Loucy (cell line): Measurements from ENCODE around the gene NFATC1.

Experiments
- EZH2phosphoT487 ChIP-seq: fragments of 200-600 bp; IDR thresholded peaks from 2 replicates; pipeline ENCODE4 v1.6.1; 2018; ENCODE audit warnings: antibody characterized with exemption, mild to moderate bottlenecking, moderate library complexity, borderline replicate concordance
- TF ChIP-seq, protein P1 (sequence below): fragments of 200-600 bp; sonication (generic); conservative IDR thresholded peaks from 2 replicates; pipeline ENCODE4 v1.5.1; 2014; ENCODE audit warnings: mild to moderate bottlenecking, antibody characterized with exemption, low read length

DNA sequence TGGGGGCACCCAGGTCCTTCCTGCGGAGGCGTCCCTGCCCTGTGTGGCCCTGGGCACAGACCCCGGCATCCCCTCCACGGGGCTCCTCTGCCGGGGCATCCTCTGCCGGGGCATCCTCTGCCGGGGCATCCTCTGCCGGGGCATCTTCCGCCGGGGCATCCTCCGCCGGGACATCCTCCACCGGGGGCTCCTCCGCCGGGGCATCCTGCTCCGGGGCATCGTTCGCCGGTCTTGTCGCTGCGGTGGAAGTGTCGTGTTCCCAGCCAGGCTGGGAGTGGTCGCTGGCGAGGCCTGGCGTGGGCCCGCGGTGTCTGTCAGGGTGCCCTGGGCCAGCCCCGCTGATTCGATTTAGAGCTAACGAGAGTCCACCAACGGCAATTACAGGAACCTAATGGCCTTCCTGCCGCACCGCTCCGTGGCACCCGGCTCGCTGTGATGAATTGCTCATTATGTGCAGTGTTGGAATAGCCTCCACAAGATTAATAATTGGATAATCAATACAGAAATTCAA lies 115.1 kb downstream of the NFATC1 start:
- TF ChIP-seq, protein P1, sequence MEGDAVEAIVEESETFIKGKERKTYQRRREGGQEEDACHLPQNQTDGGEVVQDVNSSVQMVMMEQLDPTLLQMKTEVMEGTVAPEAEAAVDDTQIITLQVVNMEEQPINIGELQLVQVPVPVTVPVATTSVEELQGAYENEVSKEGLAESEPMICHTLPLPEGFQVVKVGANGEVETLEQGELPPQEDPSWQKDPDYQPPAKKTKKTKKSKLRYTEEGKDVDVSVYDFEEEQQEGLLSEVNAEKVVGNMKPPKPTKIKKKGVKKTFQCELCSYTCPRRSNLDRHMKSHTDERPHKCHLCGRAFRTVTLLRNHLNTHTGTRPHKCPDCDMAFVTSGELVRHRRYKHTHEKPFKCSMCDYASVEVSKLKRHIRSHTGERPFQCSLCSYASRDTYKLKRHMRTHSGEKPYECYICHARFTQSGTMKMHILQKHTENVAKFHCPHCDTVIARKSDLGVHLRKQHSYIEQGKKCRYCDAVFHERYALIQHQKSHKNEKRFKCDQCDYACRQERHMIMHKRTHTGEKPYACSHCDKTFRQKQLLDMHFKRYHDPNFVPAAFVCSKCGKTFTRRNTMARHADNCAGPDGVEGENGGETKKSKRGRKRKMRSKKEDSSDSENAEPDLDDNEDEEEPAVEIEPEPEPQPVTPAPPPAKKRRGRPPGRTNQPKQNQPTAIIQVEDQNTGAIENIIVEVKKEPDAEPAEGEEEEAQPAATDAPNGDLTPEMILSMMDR = no peak
- TF ChIP-seq EZH2phosphoT487 = no peak
